ENCODE results near the gene FOXP1.

GRCh38 chr3:71197841-71198565, 385.5 kb downstream of the FOXP1 start:
- TF ChIP-seq, protein P1, sequence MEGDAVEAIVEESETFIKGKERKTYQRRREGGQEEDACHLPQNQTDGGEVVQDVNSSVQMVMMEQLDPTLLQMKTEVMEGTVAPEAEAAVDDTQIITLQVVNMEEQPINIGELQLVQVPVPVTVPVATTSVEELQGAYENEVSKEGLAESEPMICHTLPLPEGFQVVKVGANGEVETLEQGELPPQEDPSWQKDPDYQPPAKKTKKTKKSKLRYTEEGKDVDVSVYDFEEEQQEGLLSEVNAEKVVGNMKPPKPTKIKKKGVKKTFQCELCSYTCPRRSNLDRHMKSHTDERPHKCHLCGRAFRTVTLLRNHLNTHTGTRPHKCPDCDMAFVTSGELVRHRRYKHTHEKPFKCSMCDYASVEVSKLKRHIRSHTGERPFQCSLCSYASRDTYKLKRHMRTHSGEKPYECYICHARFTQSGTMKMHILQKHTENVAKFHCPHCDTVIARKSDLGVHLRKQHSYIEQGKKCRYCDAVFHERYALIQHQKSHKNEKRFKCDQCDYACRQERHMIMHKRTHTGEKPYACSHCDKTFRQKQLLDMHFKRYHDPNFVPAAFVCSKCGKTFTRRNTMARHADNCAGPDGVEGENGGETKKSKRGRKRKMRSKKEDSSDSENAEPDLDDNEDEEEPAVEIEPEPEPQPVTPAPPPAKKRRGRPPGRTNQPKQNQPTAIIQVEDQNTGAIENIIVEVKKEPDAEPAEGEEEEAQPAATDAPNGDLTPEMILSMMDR (IDR thresholded peaks at IDR 0.05), result no peak
- TF ChIP-seq EZH2 (IDR thresholded peaks at IDR 0.05), result no peak

Data from neural progenitor cell (in vitro differentiated cells).